NCI-H524 treated with DMSO at 0.1 percent for 48 hours (cell line): Measurements from ENCODE around the gene LPGAT1.
A peak's percentile ranks its signal among the peaks of the same experiment; 100 is the strongest.
"Not testable (repeated sequence)": the region's sequence is repeated elsewhere in the genome, so short reads cannot be mapped to it uniquely, and the experiment has no call there.

Experiments used
- DNase-seq: peaks from one replicate; lab custom pipeline; 2025; lab: John Stamatoyannopoulos, UW

Gene LPGAT1

GRCh38 chr1:211735208-211736170, 95.1 kb downstream of the LPGAT1 start:
- no peak for DNase-seq

GRCh38 chr1:211734791-211735190, 95.8 kb downstream of the LPGAT1 start:
- DNase-seq = no peak

- DNase-seq = no peak
These were observed 96.2 kb downstream of the LPGAT1 start for GRCh38 chr1:211734359-211734758.

- no peak for DNase-seq
These were observed 98.1 kb downstream of the LPGAT1 start for GRCh38 chr1:211732293-211732980.

- DNase-seq = no peak
These were observed 98.9 kb downstream of the LPGAT1 start for GRCh38 chr1:211731456-211732292.

GRCh38 chr1:211730347-211730746, 100.2 kb downstream of the LPGAT1 start:
- DNase-seq = no peak

- no peak for DNase-seq
These were observed 101.3 kb downstream of the LPGAT1 start for GRCh38 chr1:211729238-211729637.

GRCh38 chr1:211726467-211726995, 104.0 kb downstream of the LPGAT1 start:
- no peak for DNase-seq

GRCh38 chr1:211724687-211725196, 105.8 kb downstream of the LPGAT1 start:
- DNase-seq = no peak

- DNase-seq = no peak
These were observed 107.3 kb downstream of the LPGAT1 start for GRCh38 chr1:211723273-211723672.

GRCh38 chr1:211722277-211723175, 108.0 kb downstream of the LPGAT1 start:
- no peak for DNase-seq

- DNase-seq = not testable (repeated sequence)
These were observed 114.0 kb downstream of the LPGAT1 start for GRCh38 chr1:211716555-211716954.

- DNase-seq = peak; percentile 86
These were observed 114.6 kb downstream of the LPGAT1 start for GRCh38 chr1:211715971-211716370.

GRCh38 chr1:211714154-211714553, 116.4 kb downstream of the LPGAT1 start:
- DNase-seq = no peak

- DNase-seq = no peak
These were observed 117.3 kb downstream of the LPGAT1 start for GRCh38 chr1:211713231-211713630.

GRCh38 chr1:211711315-211711705, 119.3 kb downstream of the LPGAT1 start:
- DNase-seq = no peak

- no peak for DNase-seq
These were observed 119.8 kb downstream of the LPGAT1 start for GRCh38 chr1:211710566-211711314.

GRCh38 chr1:211708926-211709325, 121.6 kb downstream of the LPGAT1 start:
- no peak for DNase-seq

- DNase-seq = no peak
These were observed 122.6 kb downstream of the LPGAT1 start for GRCh38 chr1:211708006-211708405.
